OCI-LY1 (cell line): ENCODE data around the gene UNC5B.

ENCODE experiments used
- H2AFZ ChIP-seq: fragments of 200-600 bp; sonication (generic), shearing (Covaris generic); 2 replicates; pipeline ENCODE4 v1.6.0; 2014; ENCODE audit warnings: antibody characterized with exemption, mild to moderate bottlenecking, low read length
- H3F3A ChIP-seq: fragments of 200-600 bp; sonication (generic), shearing (Covaris generic); 2 replicates; pipeline ENCODE4 v1.6.0; 2014; ENCODE audit warnings: mild to moderate bottlenecking, antibody characterized with exemption, low read length, moderate library complexity; ENCODE audit not compliant: insufficient read depth
- H3K27ac ChIP-seq: fragments of 200-600 bp; sonication (generic); 2 replicates; pipeline ENCODE4 v1.5.1; 2014; ENCODE audit warnings: low read length, mixed run types, mild to moderate bottlenecking, low read depth; ENCODE audit not compliant: poor library complexity, severe bottlenecking
- H3K27me3 ChIP-seq: fragments of 200-600 bp; sonication (generic); 2 replicates; pipeline ENCODE4 v1.6.0; 2014; ENCODE audit warnings: antibody characterized with exemption, mild to moderate bottlenecking, low read length, moderate library complexity; ENCODE audit not compliant: insufficient read depth
- H3K36me3 ChIP-seq: fragments of 200-600 bp; sonication (generic); 2 replicates; pipeline ENCODE4 v1.6.1; 2014; ENCODE audit warnings: mild to moderate bottlenecking, antibody characterized with exemption, low read length, moderate library complexity, mixed read lengths; ENCODE audit not compliant: insufficient read depth
- H3K4me1 ChIP-seq: fragments of 200-600 bp; sonication (generic); 2 replicates; pipeline ENCODE4 v1.5.1; 2014; ENCODE audit warnings: mild to moderate bottlenecking, low read length, moderate library complexity; ENCODE audit not compliant: insufficient read depth, severe bottlenecking
- H3K4me2 ChIP-seq: fragments of 200-600 bp; sonication (generic), shearing (Covaris generic); 2 replicates; pipeline ENCODE4 v1.6.1; 2014; ENCODE audit warnings: low read length
- H3K4me3 ChIP-seq: fragments of 200-600 bp; sonication (generic); 2 replicates; pipeline ENCODE4 v1.5.1; 2014; ENCODE audit warnings: low read length, low read depth, mild to moderate bottlenecking, mixed read lengths; ENCODE audit not compliant: poor library complexity, severe bottlenecking
- H3K79me2 ChIP-seq: fragments of 200-600 bp; shearing (Covaris generic); 2 replicates; pipeline ENCODE4 v1.6.1; 2016; ENCODE audit warnings: mixed run types, low read length, mixed read lengths; ENCODE audit not compliant: insufficient read depth
- H3K9ac ChIP-seq: fragments of 200-600 bp; sonication (generic), shearing (Covaris generic); 2 replicates; pipeline ENCODE4 v1.6.1; 2014; ENCODE audit warnings: mild to moderate bottlenecking, low read length, mixed read lengths
- H3K9me2 ChIP-seq: fragments of 200-600 bp; sonication (generic), shearing (Covaris generic); 2 replicates; pipeline ENCODE4 v1.6.1; 2014; ENCODE audit warnings: low read depth, mild to moderate bottlenecking, low read length, mixed read lengths
- H3K9me3 ChIP-seq: fragments of 200-600 bp; shearing (Covaris generic); 2 replicates; pipeline ENCODE4 v1.6.1; 2014; ENCODE audit warnings: low read length, mixed read lengths
- H4K20me1 ChIP-seq: fragments of 200-600 bp; sonication (generic), shearing (Covaris generic); 2 replicates; pipeline ENCODE4 v1.6.0; 2016; ENCODE audit warnings: mild to moderate bottlenecking, low read length; ENCODE audit not compliant: insufficient read depth
- EZH2 ChIP-seq: fragments of 200-600 bp; sonication (generic), shearing (Covaris generic); IDR thresholded peaks from 2 replicates; pipeline ENCODE4 v1.8.0; 2017; ENCODE audit warnings: borderline replicate concordance, mixed run types, mild to moderate bottlenecking, antibody characterized with exemption, low read length, moderate library complexity, mixed read lengths
- TF ChIP-seq, protein P1 (sequence below): fragments of 200-600 bp; sonication (generic), shearing (Covaris generic); IDR thresholded peaks from 2 replicates; pipeline ENCODE4 v1.5.1; 2017; ENCODE audit warnings: mild to moderate bottlenecking, antibody characterized with exemption, low read length, moderate library complexity, mixed read lengths

Gene UNC5B

GRCh38 chr10:71339796-71340589 lies 127.6 kb downstream of the UNC5B start:
- no peak overlapping the region for H2AFZ ChIP-seq
- H3K79me2 ChIP-seq = no peaks in the 10 kb centered on the region
- H4K20me1 ChIP-seq = no peaks in the 10 kb centered on the region
- H3K9ac ChIP-seq = no peak overlapping the region
- H3F3A ChIP-seq = no peaks in the 10 kb centered on the region
- H3K27me3 ChIP-seq = no peaks in the 10 kb centered on the region; the same call in 1 of the 2 replicates
- no peaks in the 10 kb centered on the region for H3K9me3 ChIP-seq
- peaks cover 5% of the 10 kb centered on the region; the same call in 1 of the 2 replicates for H3K36me3 ChIP-seq
- H3K4me3 ChIP-seq = no peak overlapping the region
- H3K4me1 ChIP-seq = no peaks in the 10 kb centered on the region
- H3K4me2 ChIP-seq = no peak overlapping the region
- no peak overlapping the region for H3K27ac ChIP-seq
- H3K9me2 ChIP-seq = no peaks in the 10 kb centered on the region
- no peak for TF ChIP-seq EZH2
- TF ChIP-seq, protein P1, sequence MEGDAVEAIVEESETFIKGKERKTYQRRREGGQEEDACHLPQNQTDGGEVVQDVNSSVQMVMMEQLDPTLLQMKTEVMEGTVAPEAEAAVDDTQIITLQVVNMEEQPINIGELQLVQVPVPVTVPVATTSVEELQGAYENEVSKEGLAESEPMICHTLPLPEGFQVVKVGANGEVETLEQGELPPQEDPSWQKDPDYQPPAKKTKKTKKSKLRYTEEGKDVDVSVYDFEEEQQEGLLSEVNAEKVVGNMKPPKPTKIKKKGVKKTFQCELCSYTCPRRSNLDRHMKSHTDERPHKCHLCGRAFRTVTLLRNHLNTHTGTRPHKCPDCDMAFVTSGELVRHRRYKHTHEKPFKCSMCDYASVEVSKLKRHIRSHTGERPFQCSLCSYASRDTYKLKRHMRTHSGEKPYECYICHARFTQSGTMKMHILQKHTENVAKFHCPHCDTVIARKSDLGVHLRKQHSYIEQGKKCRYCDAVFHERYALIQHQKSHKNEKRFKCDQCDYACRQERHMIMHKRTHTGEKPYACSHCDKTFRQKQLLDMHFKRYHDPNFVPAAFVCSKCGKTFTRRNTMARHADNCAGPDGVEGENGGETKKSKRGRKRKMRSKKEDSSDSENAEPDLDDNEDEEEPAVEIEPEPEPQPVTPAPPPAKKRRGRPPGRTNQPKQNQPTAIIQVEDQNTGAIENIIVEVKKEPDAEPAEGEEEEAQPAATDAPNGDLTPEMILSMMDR = no peak

GRCh38 chr10:71342573-71343391 lies 130.4 kb downstream of the UNC5B start:
- H3K4me1 ChIP-seq = no peaks in the 10 kb centered on the region
- no peaks in the 10 kb centered on the region for H3K9me3 ChIP-seq
- H3K4me3 ChIP-seq = no peak overlapping the region
- TF ChIP-seq EZH2 = no peak
- TF ChIP-seq, protein P1 = no peak
- H3K9ac ChIP-seq = no peak overlapping the region
- H4K20me1 ChIP-seq = no peaks in the 10 kb centered on the region
- no peaks in the 10 kb centered on the region for H3K27me3 ChIP-seq
- H3K9me2 ChIP-seq = no peaks in the 10 kb centered on the region
- peaks cover 5% of the 10 kb centered on the region; the same call in 1 of the 2 replicates for H3K36me3 ChIP-seq
- no peak overlapping the region for H2AFZ ChIP-seq
- H3F3A ChIP-seq = no peaks in the 10 kb centered on the region
- no peak overlapping the region for H3K27ac ChIP-seq
- no peaks in the 10 kb centered on the region for H3K79me2 ChIP-seq
- H3K4me2 ChIP-seq = no peak overlapping the region

DNA sequence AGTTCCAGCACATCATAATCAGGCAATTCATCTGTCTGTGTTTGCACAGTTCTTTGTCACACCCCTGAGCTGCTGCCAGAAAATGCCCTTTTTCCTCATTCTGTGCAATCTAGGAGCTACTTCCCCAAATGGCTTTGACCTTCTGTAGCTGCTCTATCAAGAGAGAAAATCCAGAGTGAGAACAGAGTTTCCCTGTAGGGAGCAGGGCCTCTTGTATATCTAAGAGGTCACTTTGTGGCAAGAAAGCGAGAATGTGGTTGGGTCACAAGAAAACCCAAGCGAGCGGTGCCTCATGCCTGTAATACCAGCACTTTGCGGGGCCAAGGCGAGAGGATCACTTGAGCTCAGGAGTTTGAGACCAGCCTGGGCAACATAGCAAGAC lies 131.0 kb downstream of the UNC5B start:
- Histone ChIP-seq H3K9me2 (no peaks in the 10 kb centered on the region), H3K9me3 (no peaks in the 10 kb centered on the region), H3K9ac (no peak overlapping the region), H3K4me3 (no peak overlapping the region), H3K27ac (no peak overlapping the region), H3K4me1 (no peaks in the 10 kb centered on the region), H2AFZ (no peak overlapping the region), H3K36me3 (peaks cover 5% of the 10 kb centered on the region; the same call in 1 of the 2 replicates), H3K4me2 (no peak overlapping the region), H4K20me1 (no peaks in the 10 kb centered on the region), H3K27me3 (no peaks in the 10 kb centered on the region), H3F3A (no peaks in the 10 kb centered on the region), H3K79me2 (no peaks in the 10 kb centered on the region)
- TF ChIP-seq, protein P1 = no peak
- TF ChIP-seq EZH2 = no peak
